Measurements from ENCODE around the gene KCNJ18. TPM values are rescaled to one million over a fixed set of nuclear protein-coding genes. Genes with fewer than 3 reads are reported as not detected.
"Not testable (repeated sequence)": the region's sequence is repeated elsewhere in the genome, so short reads cannot be mapped to it uniquely, and the experiment has no call there.

Gene KCNJ18
- total RNA-seq, 6 experiments from 2014 or later = not detected

- Mint-ChIP-seq H3K36me3 (ENCODE audit: low read depth) (peaks cover 11% of the 10 kb centered on the region), H3K27ac (no peak overlapping the region), H3K4me1 (ENCODE audit: low read depth) (no peaks in the 10 kb centered on the region), H3K4me3 (no peak overlapping the region), H3K9me3 (peaks cover 86% of the 10 kb centered on the region), H3K27me3 (ENCODE audit: insufficient read depth) (peaks cover 9% of the 10 kb centered on the region)
- TF ChIP-seq, protein P1, sequence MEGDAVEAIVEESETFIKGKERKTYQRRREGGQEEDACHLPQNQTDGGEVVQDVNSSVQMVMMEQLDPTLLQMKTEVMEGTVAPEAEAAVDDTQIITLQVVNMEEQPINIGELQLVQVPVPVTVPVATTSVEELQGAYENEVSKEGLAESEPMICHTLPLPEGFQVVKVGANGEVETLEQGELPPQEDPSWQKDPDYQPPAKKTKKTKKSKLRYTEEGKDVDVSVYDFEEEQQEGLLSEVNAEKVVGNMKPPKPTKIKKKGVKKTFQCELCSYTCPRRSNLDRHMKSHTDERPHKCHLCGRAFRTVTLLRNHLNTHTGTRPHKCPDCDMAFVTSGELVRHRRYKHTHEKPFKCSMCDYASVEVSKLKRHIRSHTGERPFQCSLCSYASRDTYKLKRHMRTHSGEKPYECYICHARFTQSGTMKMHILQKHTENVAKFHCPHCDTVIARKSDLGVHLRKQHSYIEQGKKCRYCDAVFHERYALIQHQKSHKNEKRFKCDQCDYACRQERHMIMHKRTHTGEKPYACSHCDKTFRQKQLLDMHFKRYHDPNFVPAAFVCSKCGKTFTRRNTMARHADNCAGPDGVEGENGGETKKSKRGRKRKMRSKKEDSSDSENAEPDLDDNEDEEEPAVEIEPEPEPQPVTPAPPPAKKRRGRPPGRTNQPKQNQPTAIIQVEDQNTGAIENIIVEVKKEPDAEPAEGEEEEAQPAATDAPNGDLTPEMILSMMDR (IDR thresholded peaks at IDR 0.05) = no peak
- no peak for DNase-seq
Observed at GRCh38 chr17:21674242-21674731, 18.0 kb upstream of the KCNJ18 start.

DNA sequence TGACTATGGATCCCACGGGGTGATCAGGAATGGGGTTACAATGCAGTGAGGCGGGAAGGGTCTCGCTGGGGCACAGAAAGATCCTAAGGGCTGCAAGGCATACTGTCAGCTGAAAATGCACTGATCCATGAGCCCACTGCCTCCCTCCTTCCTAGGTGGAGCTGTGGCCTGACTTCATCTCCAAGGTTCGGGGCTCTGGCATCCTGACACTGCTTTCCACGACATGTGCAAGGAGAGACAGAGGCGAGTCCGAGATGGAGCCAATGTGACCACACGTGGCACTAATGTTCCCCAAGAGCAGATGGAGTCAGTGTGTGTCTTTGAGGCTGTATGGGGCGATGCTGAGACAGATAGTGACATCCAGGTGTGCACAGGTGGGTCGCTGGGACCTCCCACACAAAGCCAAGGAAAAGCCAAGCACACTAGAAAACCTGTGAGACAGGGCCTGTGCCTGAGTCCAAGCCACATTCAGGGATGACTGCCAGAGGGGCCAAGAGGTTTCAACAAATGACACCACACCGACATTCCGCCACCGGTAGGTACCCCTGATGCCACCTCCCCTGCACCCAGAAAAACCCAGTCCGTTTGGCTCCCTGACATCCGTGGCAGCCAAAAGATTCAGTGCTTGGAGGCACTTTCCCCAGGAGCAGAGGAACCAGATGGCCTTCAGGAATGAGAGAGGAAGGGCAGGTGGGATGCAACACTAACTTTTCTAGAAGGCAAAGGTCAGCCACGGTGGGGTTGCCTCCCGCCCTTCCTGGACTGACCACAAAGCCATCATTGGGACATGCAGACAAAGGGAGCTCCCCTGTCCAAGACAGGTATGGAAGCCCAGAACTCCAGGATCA, 17.2 kb upstream of the KCNJ18 start:
- DNase-seq; H3K4me1 Mint-ChIP-seq (ENCODE audit: low read depth); H3K27ac Mint-ChIP-seq; H3K27me3 Mint-ChIP-seq (ENCODE audit: insufficient read depth); H3K4me3 Mint-ChIP-seq: not testable (repeated sequence)
- Mint-ChIP-seq H3K9me3 (peaks cover 83% of the 10 kb centered on the region), H3K36me3 (ENCODE audit: low read depth) (peaks cover 13% of the 10 kb centered on the region)

GRCh38 chr17:21675739-21676130, 16.6 kb upstream of the KCNJ18 start:
- H3K27me3 Mint-ChIP-seq (ENCODE audit: insufficient read depth); DNase-seq; H3K27ac Mint-ChIP-seq; H3K4me1 Mint-ChIP-seq (ENCODE audit: low read depth); H3K4me3 Mint-ChIP-seq: not testable (repeated sequence)
- peaks cover 82% of the 10 kb centered on the region for H3K9me3 Mint-ChIP-seq
- H3K36me3 Mint-ChIP-seq (ENCODE audit: low read depth) = peaks cover 13% of the 10 kb centered on the region

DNA sequence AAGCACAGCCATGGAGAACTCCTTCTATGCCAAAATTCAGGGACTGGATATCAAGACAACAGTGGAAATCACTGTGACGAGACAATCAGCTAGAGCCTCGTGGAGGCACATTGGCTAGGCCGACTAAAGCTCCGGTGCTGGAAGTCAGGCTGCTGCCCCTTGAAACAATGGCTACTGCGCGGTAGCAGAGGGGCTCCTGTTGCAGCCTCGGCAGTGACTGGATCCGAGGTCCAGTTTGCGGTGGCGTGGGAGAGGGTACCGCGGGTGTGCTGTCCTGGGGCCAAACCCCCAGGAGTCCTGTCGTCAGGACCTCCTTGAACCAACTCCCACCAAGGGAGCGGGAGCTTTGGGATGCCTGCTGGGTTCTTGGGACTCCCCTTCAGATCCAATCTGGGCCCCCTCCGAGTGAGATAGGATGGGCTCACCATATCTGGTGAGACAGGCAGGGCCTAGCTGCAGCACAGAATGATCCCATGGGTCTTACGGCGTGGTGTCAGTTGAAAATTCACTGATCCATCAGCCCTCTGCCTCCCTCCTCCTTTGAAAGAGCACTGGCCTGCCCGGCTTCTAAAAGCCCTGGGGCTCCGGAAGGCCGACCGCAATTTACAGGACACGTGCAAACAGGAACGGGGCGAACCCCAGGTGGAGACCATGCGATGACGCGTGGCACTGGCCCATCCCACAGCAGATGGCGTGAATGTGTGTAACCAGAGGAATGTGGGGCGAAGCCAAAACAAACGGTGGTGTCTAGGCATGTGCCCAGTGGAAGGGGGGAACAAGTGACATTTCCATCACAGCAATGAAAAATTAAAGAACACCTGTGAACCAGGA, 15.8 kb upstream of the KCNJ18 start:
- no peak for DNase-seq
- Mint-ChIP-seq H3K27me3 (ENCODE audit: insufficient read depth) (peaks cover 9% of the 10 kb centered on the region), H3K36me3 (ENCODE audit: low read depth) (peaks cover 13% of the 10 kb centered on the region), H3K9me3 (peaks cover 78% of the 10 kb centered on the region), H3K4me3 (no peak overlapping the region), H3K27ac (no peak overlapping the region), H3K4me1 (ENCODE audit: low read depth) (no peaks in the 10 kb centered on the region)
- TF ChIP-seq, protein P1 (IDR thresholded peaks at IDR 0.05) = no peak

DNA sequence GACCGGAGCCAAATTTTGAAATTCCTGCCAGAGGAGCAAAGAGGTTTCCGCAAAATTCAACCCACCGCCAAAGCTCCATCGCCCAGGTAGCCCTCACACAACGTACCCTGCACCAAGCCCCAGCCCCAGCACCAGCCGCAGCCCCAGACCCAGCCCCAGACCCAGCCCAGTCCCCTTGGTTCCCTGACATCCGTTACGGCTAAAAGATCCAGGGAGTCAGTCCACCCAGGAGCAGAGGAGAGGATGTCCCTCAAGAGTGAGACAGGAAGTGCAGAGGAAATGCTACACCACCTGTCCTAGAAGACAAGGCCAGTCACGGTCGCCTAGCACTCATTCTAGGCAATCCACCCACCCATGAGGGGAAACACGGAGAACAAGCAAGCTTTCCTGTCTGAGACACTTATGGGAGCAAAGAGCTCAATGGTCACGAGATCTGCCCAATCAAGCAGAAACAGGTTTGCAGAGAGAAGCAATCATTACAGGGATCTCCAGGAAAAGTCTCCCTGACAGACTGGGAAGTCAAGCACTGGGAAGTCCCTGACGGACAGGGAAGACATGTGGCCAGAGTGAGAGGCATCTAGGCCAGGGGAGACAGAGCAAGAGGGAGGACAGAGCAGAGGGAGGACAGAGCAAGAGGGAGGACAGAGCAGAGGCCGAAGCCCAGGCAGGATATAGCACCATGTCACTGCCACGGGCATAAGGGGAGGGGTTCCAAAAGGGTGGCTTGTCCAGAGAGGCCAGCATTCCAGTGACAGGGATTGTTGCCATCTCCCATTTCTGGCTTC, 15.0 kb upstream of the KCNJ18 start:
- Mint-ChIP-seq H3K4me1 (ENCODE audit: low read depth) (no peaks in the 10 kb centered on the region), H3K4me3 (no peak overlapping the region), H3K27ac (no peak overlapping the region), H3K27me3 (ENCODE audit: insufficient read depth) (peaks cover 9% of the 10 kb centered on the region), H3K9me3 (peaks cover 75% of the 10 kb centered on the region), H3K36me3 (ENCODE audit: low read depth) (peaks cover 13% of the 10 kb centered on the region)
- TF ChIP-seq, protein P1 (IDR thresholded peaks at IDR 0.05) = no peak
- DNase-seq = no peak

DNA sequence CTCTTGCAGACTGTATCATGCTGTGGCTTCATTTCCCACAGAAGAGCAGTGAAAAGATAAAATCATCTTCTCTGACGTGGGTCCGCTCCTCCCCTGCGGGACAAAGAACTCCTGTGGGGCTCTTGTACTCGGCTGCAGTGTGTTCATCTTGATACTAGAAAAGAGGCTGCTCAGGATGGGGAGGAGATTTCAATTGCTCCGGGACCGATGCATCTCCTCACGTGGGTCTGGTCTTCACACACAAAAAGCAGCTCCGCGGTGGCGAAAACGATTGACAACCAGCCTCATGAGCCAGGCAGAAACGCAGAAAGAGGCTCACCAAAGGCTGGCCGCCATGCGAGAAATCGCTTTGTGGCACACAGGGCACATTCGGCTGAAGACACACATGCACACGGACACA, 14.4 kb upstream of the KCNJ18 start:
- Mint-ChIP-seq H3K27me3 (ENCODE audit: insufficient read depth) (peaks cover 9% of the 10 kb centered on the region), H3K27ac (no peak overlapping the region), H3K9me3 (peaks cover 71% of the 10 kb centered on the region), H3K4me1 (ENCODE audit: low read depth) (no peaks in the 10 kb centered on the region), H3K4me3 (no peak overlapping the region), H3K36me3 (ENCODE audit: low read depth) (peaks cover 13% of the 10 kb centered on the region)
- TF ChIP-seq, protein P1 (IDR thresholded peaks at IDR 0.05) = no peak
- DNase-seq = no peak
